PFSK-1 (cell line): ENCODE data around the gene MBOAT2.

Source experiments
- POLR2AphosphoS5 ChIP-seq: IDR thresholded peaks from 2 replicates; pipeline ENCODE4 v1.6.1; 2012; ENCODE audit warnings: low read depth, mild to moderate bottlenecking, control low read depth, low read length, moderate library complexity
- TAF1 ChIP-seq: IDR thresholded peaks from 2 replicates; pipeline ENCODE4 v1.6.1; 2012; ENCODE audit warnings: low read length, control low read depth, borderline replicate concordance; ENCODE audit not compliant: insufficient read depth
- TF ChIP-seq, protein P1 (sequence below), 2 experiments: IDR thresholded peaks; 2 replicates each; pipeline versions ENCODE4 v1.6.1 to v1.8.0; 2011 to 2012; ENCODE audit warnings: low read depth in 2 of 2, low read length in 2 of 2, control low read depth in 1 of 2, inconsistent platforms in 1 of 2, mild to moderate bottlenecking in 1 of 2, moderate library complexity in 1 of 2; ENCODE audit not compliant: insufficient read depth in 1 of 2

DNA sequence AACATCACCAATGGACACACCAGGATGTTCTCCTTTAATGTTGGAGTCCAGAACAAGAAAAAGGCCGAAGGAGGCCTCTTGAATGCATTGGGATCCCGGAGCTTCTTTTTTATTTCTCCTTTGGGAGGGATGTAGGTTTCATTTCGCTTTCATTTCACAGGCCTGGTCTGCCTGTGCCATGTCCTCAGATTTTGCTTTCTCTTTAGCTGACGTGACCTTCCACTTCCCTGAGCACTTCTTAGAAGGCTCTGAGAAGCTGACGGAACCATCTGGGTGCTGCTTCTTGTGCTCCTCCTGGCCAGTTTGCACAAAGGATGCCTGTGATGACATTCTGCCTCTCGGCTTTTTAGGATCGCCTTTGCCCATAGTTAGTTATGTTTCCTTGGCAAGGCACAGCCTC lies 15.1 kb upstream of the MBOAT2 start:
- TF ChIP-seq, protein P1, sequence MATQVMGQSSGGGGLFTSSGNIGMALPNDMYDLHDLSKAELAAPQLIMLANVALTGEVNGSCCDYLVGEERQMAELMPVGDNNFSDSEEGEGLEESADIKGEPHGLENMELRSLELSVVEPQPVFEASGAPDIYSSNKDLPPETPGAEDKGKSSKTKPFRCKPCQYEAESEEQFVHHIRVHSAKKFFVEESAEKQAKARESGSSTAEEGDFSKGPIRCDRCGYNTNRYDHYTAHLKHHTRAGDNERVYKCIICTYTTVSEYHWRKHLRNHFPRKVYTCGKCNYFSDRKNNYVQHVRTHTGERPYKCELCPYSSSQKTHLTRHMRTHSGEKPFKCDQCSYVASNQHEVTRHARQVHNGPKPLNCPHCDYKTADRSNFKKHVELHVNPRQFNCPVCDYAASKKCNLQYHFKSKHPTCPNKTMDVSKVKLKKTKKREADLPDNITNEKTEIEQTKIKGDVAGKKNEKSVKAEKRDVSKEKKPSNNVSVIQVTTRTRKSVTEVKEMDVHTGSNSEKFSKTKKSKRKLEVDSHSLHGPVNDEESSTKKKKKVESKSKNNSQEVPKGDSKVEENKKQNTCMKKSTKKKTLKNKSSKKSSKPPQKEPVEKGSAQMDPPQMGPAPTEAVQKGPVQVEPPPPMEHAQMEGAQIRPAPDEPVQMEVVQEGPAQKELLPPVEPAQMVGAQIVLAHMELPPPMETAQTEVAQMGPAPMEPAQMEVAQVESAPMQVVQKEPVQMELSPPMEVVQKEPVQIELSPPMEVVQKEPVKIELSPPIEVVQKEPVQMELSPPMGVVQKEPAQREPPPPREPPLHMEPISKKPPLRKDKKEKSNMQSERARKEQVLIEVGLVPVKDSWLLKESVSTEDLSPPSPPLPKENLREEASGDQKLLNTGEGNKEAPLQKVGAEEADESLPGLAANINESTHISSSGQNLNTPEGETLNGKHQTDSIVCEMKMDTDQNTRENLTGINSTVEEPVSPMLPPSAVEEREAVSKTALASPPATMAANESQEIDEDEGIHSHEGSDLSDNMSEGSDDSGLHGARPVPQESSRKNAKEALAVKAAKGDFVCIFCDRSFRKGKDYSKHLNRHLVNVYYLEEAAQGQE (IDR thresholded peaks at IDR 0.05; ENCODE audit: insufficient read depth in 1 of 2, low read depth in 2 of 2, low read length in 2 of 2) = no peak
- TF ChIP-seq TAF1 (no peak), POLR2AphosphoS5 (no peak)
